GM12864 (cell line): ENCODE results near the gene YTHDC1.
A peak's percentile ranks its signal among the peaks of the same experiment; 100 is the strongest.

Experiments used
- DNase-seq: peaks from one replicate; pipeline ENCODE4 v3.0.0-alpha.2; 2011; ENCODE audit warnings: low read depth
- H3K4me3 ChIP-seq: 2 replicates; pipeline ENCODE4 v1.5.1; 2011; ENCODE audit warnings: mild to moderate bottlenecking, low read depth, low read length, control low read depth
- CTCF ChIP-seq: IDR thresholded peaks from 2 replicates; pipeline ENCODE4 v1.5.1; 2011; ENCODE audit warnings: low read depth, mild to moderate bottlenecking, moderate library complexity, low read length, control low read depth, inconsistent platforms; ENCODE audit errors: missing control alignments

YTHDC1 gene

DNA sequence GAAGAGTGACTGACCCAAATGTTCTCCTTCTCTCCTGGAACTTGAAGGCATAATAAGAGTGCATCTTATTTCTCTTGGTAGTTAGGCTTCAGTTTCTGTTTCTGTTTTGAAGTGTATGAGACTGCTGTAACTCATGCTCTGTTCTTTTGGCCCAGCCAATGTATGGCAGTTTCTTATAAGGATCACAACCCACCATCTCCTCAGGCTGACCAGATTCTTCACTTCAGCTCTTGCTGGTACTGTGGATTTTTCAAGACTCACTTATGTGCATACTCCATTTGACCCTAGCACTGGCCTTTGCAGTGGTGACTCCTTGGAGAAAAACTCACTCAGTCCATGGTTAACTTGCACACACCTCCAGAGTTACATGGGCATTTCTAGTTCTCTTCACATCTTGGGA is 9.6 kb upstream of the YTHDC1 start:
- no peak for TF ChIP-seq CTCF
- no peak overlapping the region for H3K4me3 ChIP-seq
- no peak for DNase-seq

DNA sequence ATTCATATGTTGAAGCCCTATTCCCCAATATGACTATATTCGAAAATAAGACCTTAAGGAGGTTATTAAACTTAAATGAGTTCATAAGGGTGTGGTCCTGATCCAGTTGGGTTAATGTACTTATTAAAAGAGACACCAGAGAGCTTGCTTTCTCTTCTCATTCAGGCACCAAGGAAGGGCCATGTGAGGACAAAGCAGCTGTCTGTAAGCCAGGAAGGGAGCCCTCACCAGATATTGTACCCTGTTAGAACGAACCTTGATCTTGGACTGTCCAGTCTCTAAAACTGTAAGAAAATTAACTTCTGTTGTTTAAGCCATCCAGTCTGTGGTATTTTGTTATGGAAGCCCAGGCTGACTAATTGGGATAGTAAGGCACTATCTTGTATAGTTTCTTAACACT is 9.1 kb upstream of the YTHDC1 start:
- TF ChIP-seq CTCF, result no peak
- H3K4me3 ChIP-seq, result no peak overlapping the region
- DNase-seq, result no peak

- TF ChIP-seq CTCF, result no peak
- no peak for DNase-seq
- H3K4me3 ChIP-seq, result no peak overlapping the region
Observed at GRCh38 chr4:68352791-68353190, 2.9 kb upstream of the YTHDC1 start.

DNA sequence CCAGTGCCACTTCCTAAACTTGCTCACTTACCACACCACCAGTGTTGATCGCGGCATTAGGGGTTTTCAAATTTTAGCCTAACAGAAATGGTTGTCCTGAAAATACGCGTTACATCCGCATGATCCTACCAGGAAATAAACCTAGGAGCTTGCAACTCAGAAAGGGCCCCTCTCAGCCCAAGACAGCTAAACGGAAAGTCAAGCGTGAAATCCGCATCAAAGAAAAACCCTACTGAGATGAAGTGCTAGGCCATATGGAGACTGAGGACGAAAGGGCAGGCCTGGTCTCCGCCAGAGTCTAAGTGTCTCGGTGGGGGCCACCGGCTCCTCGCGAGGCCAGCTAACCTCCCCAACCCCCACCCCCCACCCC is 626 bp downstream of the YTHDC1 start:
- no peak for TF ChIP-seq CTCF
- no peak for DNase-seq
- peak overlapping the region; percentile 85 for H3K4me3 ChIP-seq

DNA sequence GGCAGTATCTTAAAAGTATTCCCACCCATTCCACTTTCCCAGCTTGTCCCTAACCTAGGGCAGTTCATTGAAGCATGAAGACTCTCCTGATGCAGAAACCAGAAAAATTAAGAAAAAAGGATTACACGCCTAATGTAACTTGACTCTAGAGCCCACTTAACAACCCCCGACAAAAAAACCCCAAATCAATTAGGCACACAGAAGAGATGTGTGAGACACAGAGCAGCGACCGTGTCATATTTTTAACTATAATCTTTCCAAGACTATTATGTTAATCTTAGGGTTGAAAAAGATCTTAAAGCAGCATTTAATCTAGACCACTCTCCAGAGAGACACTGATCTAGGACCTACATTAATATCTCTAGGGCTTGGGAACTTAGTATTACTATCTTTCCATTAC is 1.3 kb downstream of the YTHDC1 start:
- H3K4me3 ChIP-seq, result peak overlapping the region; percentile 85
- DNase-seq, result no peak
- TF ChIP-seq CTCF, result no peak

GRCh38 chr4:68347845-68348244 is 2.0 kb downstream of the YTHDC1 start:
- TF ChIP-seq CTCF, result no peak
- DNase-seq, result no peak
- H3K4me3 ChIP-seq, result peak overlapping the region; percentile 85

DNA sequence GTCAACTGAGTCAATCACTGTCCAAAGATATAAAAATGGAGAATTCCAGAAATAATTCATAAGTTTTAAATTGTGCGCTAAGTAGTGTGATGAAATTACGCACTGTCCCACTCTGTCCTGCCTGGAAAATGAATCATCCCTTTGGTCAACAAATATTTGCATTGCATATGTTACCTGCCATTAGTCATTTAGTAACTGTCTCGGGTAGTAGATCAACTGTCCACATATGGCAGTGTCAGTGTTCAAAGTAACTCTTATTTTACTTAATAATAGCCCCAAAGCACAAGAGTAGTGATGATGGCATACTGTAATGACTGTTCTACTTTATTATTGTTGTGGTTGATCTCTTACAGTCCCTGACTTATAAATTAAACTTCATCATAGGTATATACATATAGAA is 3.4 kb downstream of the YTHDC1 start:
- no peak for TF ChIP-seq CTCF
- H3K4me3 ChIP-seq, result no peak overlapping the region
- no peak for DNase-seq
